HG02759 (cell line): ENCODE data around the gene COL28A1.
"Not testable (repeated sequence)": the region's sequence is repeated elsewhere in the genome, so short reads cannot be mapped to it uniquely, and the experiment has no call there.

Experiments
- ATAC-seq: cut with Tn5 transposase; IDR thresholded peaks from one replicate; pipeline ENCODE4 v1.9.1; 2021; ENCODE audit warnings: mild to moderate bottlenecking, moderate library complexity; ENCODE audit not compliant: unreplicated experiment

Gene COL28A1

DNA sequence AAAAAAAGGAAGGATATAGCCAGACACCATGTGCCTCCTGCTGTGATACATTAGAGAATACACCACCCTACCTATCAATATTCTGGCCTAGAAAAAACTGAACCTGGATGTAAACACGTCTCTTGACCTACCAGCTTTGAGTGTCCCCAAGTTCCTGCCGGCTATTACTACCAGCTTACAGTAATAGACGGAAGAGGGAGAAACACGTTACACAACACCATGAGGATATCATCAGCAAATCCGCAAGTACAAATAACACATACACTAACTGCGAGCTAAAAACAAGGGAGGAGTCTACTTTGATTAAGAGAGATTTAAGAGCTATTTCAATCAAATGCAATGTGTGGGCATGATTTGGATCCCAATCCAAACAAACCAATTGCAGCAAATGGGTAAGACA lies 113.0 kb downstream of the COL28A1 start:
- ATAC-seq, result no peak

DNA sequence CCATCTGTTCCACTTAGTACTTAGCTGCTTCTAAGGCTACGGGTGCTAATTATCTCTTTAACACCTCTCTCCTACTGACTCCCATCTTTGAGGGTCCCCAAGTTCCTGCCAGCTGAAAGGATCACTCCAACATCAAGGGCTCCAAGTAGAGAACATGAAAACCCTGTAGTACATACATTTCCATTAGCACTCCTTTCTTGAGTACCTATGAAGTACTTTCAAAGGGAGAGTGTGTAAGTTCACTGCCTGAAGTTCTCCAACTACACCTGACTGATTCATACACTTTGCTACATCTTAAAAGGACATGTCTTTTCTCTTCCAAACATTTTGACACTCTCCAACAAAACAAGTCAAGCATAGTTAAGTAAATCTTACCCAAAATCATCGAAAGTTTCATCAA lies 113.8 kb downstream of the COL28A1 start:
- no peak for ATAC-seq

DNA sequence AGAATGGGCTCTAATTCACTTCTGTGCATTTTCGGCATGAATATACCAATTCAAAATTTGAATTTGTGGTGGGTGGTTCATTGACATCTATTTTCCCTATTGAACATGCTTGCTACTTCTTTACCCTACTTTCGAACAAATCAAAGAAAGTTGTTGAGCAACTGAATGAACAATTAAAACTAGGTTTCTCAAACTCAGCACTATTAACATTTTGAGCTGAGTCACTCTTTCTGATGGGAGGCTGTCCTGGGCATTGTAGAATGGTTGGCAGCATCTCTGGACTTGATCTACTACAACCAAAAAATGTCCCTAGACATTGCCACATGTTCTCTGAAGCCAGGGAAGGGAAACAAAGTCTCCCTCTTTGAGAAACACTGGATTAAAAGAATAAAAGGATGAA lies 116.7 kb downstream of the COL28A1 start:
- ATAC-seq, result no peak

- no peak for ATAC-seq
Measured at GRCh38 chr7:7417851-7418250, 117.8 kb downstream of the COL28A1 start.

DNA sequence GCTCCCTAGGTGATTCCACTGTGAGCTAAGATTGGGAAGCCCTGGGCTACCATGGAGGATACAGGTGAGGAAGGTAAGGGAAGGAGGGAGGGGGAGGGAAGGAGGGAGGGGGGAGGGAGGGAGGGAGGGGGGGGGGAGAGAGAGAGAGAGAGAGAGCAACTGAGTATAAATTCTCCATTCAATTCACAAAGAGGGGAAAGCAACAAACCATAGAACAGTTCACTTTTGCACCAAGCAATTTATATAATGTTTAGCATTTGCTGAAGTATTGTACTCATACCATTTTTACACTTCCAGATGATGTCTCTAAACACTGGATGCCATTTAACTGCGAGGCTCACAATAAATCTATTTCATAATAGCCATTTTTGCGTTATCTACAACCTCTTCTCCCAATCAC lies 118.3 kb downstream of the COL28A1 start:
- no peak for ATAC-seq

DNA sequence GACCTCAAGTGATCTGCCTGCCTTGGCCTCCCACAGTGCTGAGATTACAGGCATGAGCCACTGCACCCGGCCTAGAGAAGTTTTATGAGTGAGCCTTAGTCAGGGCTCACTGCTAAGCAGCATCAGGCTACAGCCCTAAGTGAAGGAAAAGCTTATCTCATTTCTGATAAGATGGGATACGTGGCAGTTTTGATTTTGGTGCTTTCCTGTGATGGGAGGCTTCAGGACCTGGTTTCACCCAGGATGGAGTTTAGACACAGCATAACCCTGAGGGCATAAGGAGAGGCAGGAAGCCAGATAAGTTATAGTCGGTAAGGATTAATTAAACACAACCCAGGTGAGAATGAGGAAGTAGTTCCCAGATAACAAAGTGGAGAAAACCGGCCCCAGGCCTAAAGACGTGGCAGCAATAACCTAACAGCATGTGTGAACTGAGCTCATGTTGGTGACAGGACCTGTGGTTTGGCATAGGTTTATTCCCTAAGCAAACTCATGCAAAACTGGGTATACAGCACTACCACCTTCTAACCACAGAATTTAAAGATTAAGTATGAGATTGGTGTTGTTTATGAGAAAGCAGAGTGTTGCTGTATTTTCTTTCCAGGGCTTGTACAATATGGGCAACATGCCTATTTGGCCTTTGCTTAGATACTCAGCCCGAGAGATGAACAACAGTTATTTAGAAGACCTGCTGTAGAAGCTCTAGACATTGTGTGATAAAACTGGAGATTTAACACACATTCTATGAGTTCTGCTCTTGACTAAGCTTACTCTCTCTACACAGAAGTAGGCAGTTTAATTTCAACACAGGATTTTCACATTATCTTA lies 119.4 kb downstream of the COL28A1 start:
- ATAC-seq, result no peak

GRCh38 chr7:7414791-7415603 lies 120.7 kb downstream of the COL28A1 start:
- ATAC-seq, result no peak

GRCh38 chr7:7408001-7408770 lies 127.5 kb downstream of the COL28A1 start:
- ATAC-seq, result no peak

- no peak for ATAC-seq
Measured at GRCh38 chr7:7405461-7405860, 130.2 kb downstream of the COL28A1 start.

DNA sequence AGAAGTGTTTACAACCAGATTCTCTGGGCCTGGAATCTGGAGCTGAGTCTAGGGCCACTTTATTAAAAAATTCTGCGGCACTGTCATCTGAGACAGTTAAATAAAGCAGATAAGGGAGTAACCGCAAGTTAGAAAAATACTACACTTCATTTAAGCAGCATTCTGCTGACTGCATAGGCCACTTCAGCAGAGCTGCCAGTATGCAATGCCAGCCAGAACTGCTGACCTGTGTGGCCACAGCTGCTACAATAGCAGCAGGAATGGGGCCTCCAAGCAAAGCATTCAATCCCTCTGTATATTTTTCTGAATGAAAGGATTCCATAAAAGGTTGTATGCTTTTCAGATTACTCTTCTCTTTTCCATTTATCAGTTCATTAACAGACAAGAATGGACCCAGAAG lies 136.0 kb downstream of the COL28A1 start:
- no peak for ATAC-seq

DNA sequence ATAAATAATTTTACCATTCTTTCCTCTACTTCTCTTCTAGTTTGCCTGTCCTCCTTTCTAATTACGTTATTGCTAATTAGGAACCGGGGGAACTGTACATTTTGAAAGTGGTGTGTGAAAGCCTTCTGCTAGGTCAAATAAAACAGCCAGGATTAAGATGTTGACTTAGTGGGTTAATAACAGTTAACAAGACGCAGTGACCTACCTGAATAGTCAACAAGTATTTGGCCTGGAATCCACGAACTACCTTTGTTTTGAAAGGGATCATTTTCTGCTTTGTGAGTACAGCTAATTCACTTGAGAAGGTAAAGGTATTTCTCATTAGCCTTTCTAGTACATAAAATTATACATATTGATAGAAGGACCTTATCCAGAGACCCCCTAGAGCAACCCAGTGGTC lies 139.9 kb downstream of the COL28A1 start:
- no peak for ATAC-seq

DNA sequence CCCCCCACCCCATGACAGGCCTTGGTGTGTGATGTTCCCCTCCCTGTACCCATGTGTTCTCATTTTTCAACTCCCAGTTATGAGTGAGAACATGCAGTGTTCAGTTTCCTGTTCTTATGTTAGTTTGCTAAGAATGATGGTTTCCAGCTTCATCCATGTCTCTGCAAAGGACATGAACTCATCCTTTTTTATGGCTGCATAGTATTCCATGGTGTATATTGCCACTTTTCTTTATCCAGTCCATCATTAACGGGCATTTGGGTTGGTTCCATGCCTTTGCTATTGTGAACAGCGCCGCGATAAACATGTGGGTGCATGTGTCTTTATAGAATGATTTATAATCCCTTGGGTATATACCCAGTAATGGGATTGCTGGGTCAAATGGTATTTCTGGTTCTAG lies 147.5 kb downstream of the COL28A1 start:
- ATAC-seq, result not testable (repeated sequence)

DNA sequence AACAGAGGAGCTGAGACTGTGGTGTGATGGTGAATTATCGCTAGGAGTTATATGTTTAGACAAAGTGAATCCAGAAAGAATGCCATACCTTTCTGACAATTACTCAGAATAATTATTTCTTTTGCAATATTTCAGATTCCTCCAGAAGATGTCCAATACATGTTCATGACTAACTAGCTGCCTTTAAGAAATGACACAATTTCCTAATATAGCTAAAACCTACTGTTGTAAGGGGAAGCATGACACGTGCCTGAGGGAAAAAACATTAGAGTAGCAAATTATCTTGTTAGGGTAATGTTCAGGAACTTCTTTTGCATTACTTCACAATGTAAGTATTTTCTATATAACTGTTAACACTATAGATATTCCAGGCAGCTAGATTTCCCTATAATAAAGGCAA lies 150.3 kb downstream of the COL28A1 start:
- no peak for ATAC-seq

DNA sequence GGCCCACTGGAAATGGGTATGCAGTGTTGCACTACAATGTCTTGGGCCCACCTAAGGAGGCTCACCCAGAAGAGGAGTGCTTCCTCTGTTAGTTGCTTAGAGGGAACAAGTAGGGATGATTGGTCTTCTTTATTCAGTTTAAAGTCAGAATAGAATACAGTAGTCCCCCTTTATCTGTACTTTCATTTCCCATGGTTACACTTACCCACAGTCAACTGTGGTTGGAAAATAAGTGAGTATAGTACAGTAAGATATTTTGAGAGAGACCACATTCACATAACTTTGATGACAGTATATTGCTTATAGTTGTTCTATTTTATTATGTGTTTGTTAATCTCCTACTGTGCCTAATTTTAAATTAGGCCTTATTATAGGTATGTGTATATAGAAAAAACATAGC lies 151.4 kb downstream of the COL28A1 start:
- ATAC-seq, result no peak

DNA sequence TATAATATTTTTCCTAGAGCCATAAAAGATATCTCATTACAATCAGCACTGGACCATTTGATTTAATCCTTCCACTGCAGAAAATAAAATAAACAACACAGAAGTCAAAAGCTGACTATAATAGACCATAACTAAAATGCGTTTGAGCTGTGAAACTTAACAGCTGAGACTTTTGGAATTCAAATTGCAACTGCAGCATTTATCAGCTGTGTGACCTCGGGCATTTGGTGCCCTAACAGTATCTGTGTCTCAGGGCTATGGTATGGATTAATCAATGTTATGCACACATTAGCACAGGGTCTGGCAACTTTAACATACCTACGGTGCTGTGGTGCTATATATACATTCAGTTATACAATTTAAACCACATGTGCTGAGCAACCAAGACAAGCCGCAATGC lies 160.1 kb downstream of the COL28A1 start:
- ATAC-seq, result no peak

GRCh38 chr7:7370076-7370475 lies 165.6 kb downstream of the COL28A1 start:
- ATAC-seq, result no peak

GRCh38 chr7:7369134-7369533 lies 166.5 kb downstream of the COL28A1 start:
- ATAC-seq, result no peak

- ATAC-seq, result no peak
Measured at GRCh38 chr7:7354674-7355073, 181.0 kb downstream of the COL28A1 start.

DNA sequence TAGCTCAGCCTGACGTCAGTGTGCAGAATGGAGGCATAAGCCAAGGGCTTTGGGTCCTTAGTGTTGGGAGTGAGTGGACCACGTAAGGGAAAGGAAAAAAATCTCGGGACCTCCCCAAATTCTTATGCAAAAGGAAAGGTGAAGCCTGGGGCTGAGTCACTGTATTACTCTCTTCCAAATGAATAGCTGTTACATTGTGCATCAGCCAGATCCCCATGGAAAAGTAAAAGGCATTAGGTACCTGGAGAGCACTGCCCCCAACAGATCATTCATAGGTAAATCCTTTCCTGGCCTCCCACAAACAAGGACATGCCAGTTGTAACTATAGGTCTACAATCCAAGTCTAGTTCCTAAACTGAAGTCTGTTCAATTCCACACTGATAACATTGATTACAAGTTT lies 182.8 kb downstream of the COL28A1 start:
- ATAC-seq, result no peak

- no peak for ATAC-seq
Measured at GRCh38 chr7:7351832-7352231, 183.8 kb downstream of the COL28A1 start.

DNA sequence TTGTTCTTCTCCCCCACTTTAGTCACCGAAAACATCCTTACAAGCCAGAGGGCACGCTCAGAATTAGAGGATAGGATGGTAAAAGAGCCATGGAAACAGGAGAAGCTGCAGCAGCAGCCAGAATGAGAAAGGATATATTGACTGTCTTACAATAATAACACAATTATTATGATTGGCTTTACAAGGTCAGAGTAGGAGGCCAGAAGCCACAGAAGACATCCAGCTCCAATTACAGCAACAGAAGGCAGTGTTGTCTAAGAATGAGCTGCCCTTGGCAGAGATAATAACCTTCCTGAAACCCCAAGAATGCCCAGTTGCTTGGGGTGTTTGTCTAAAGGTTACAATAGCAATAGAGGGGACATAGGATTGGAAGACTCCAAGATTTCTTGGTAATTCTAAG lies 184.5 kb downstream of the COL28A1 start:
- ATAC-seq, result no peak
